Panc1 (cell line): ENCODE results near the gene NDC1. TPM values are rescaled to one million over a fixed set of nuclear protein-coding genes. Genes with fewer than 3 reads are reported as not detected.

Experiments used
- ATAC-seq: fragments of 200-7000 bp; cut with Tn5 transposase; 2 replicates; pipeline ENCODE4 v1.9.1; 2020; ENCODE audit warnings: mild to moderate bottlenecking, moderate library complexity
- BruUV-seq: library from RNA; stranded (reverse); fragments of 400-500 nt; replicated peaks from 2 replicates; lab custom pipeline; 2021; lab: Mats Ljungman, UMichigan
- CTCF ChIA-PET: fragments of 300-600 bp; sonication (Branson Sonifier 250); formaldehyde crosslinking; loops from one replicate; lab custom pipeline; 2022; ENCODE audit warnings: antibody characterized with exemption; lab: Charles Lee
- POLR2A ChIA-PET: fragments of 300-600 bp; sonication (Branson Sonifier 250); formaldehyde crosslinking; loops from one replicate; lab custom pipeline; 2022; ENCODE audit warnings: antibody characterized with exemption; lab: Charles Lee
- DNase-seq: peaks from one replicate; pipeline ENCODE4 v3.0.0-alpha.2; 2010; ENCODE audit warnings: low read depth, low spot score
- H3K27ac ChIP-seq: 2 replicates; pipeline ENCODE4 v1.5.1; 2011; ENCODE audit warnings: mild to moderate bottlenecking, low read length, inconsistent platforms
- H3K27me3 ChIP-seq: fragments of 200-500 bp; sonication (Bioruptor generic); 2 replicates; pipeline ENCODE4 v1.6.0; 2014; ENCODE audit warnings: low read length, inconsistent platforms; ENCODE audit not compliant: control insufficient read depth, insufficient read depth
- H3K36me3 ChIP-seq: fragments of 200-500 bp; sonication (Bioruptor generic); 2 replicates; pipeline ENCODE4 v1.5.1; 2014; ENCODE audit warnings: inconsistent platforms, mild to moderate bottlenecking, low read length, moderate library complexity; ENCODE audit not compliant: control insufficient read depth, insufficient read depth
- H3K4me1 ChIP-seq: 2 replicates; pipeline ENCODE4 v1.5.1; 2011; ENCODE audit warnings: inconsistent platforms, mild to moderate bottlenecking, low read length, moderate library complexity; ENCODE audit not compliant: control insufficient read depth, insufficient read depth
- H3K4me3 ChIP-seq, 2 experiments: 2 replicates each; pipeline ENCODE4 v1.5.1; 2011 to 2012; ENCODE audit warnings: low read depth in 2 of 2, low read length in 2 of 2, mild to moderate bottlenecking in 2 of 2, inconsistent platforms in 1 of 2, moderate library complexity in 1 of 2
- H3K9me3 ChIP-seq: fragments of 200-500 bp; sonication (Bioruptor generic); 2 replicates; pipeline ENCODE4 v1.5.1; 2014; ENCODE audit warnings: low read depth, mild to moderate bottlenecking, inconsistent platforms, low read length, moderate library complexity; ENCODE audit not compliant: control insufficient read depth, insufficient read depth
- CTCF ChIP-seq: fragments of 450-650 bp; IDR thresholded peaks from 2 replicates; pipeline ENCODE4 v1.5.1; 2017; ENCODE audit warnings: mild to moderate bottlenecking
- POLR2AphosphoS5 ChIP-seq: IDR thresholded peaks from 2 replicates; pipeline ENCODE4 v1.6.1; 2012; ENCODE audit warnings: mild to moderate bottlenecking, low read depth, low read length, moderate library complexity
- REST ChIP-seq, 2 experiments: IDR thresholded peaks; 2 replicates each; pipeline ENCODE4 v1.6.1; 2011 to 2012; ENCODE audit warnings: low read depth in 2 of 2, control low read depth in 1 of 2, low read length in 1 of 2, mild to moderate bottlenecking in 1 of 2, moderate library complexity in 1 of 2; ENCODE audit not compliant: insufficient read depth in 1 of 2
- SIN3A ChIP-seq: IDR thresholded peaks from 2 replicates; pipeline ENCODE4 v1.6.1; 2012; ENCODE audit warnings: low read depth, mild to moderate bottlenecking, low read length, moderate library complexity, borderline replicate concordance; ENCODE audit not compliant: insufficient read depth
- TCF7L2 ChIP-seq: IDR thresholded peaks from 2 replicates; pipeline ENCODE4 v1.6.1; 2011; ENCODE audit warnings: mild to moderate bottlenecking, low read depth, low read length, inconsistent platforms
- in situ Hi-C: cut with HindIII; loops from 2 replicates; pipeline ENCODE4 v1.10.0; 2016; ENCODE audit warnings: low sequenced_read_pairs, low pct_unique_long_range_greater_than_20kb
- intact Hi-C: fragments of 100-400 bp; cut with micrococcal nuclease; formaldehyde crosslinking; loops from one replicate; pipeline ENCODE4 v1.10.0; 2022; ENCODE audit not compliant: unreplicated experiment
- total RNA-seq: library from RNA; stranded (reverse); gene quantifications from one replicate; pipeline ENCODE4 v1.2.1, GENCODE V29; 2021; ENCODE audit not compliant: unreplicated experiment

NDC1 gene
- total RNA-seq, 1 experiment from 2014 or later = 44.4 TPM

DNA sequence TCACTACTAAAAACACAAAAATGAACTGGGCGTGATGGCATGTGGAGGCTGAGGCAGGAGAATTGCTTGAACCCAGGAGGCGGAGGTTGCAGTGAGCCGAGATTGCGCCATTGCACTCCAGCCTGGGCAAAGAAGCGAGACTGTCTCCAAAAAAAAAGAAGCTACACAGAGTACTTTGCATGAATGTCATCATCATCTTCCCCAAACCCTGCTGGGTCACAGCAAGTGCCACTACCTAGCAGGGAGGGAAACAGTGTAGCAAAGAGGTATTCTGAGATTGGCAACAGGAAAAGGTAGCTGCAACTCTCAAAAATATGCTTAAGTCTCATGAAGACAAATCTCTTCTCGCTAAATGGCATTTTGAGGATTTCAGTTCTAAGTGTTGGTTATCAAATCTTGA lies 12.8 kb downstream of the NDC1 start:
- no TSS peak for BruUV-seq
- in situ Hi-C loops = no loop called here
- intact Hi-C loops = no loop called here
- H3K9me3 ChIP-seq = no peaks in the 10 kb centered on the region
- peaks cover 11% of the 10 kb centered on the region; the same call in 1 of the 2 replicates for H3K36me3 ChIP-seq
- H3K4me1 ChIP-seq = no peaks in the 10 kb centered on the region
- CTCF ChIA-PET = no interaction called here
- H3K27me3 ChIP-seq = no peaks in the 10 kb centered on the region
- POLR2A ChIA-PET = no interaction called here
- H3K27ac ChIP-seq = no peak overlapping the region
- no peak for DNase-seq
- TF ChIP-seq TCF7L2 (no peak), SIN3A (no peak), POLR2AphosphoS5 (no peak)
- no peak overlapping the region for H3K4me3 ChIP-seq
- no peak for ATAC-seq

DNA sequence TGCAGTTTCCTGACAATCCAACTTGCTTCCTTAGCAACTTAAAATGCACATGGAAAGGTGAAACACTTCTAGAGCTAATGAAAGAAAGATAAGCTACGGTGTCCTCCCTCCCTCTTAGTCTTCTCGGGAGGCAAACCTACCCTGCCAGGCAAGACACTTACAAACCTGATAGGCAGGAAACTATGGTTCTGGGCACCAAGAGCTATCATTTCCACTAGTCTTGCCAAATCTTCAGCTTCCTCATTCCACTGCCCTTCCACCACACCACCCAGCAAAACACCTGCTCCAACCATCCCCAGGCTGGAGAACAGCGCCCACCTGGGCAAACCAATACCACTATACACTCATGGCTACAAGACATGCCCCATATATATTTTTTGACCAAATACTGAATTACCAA lies 15.2 kb downstream of the NDC1 start:
- H3K4me1 ChIP-seq = no peaks in the 10 kb centered on the region
- intact Hi-C loops (no loop called here), in situ Hi-C loops (no loop called here)
- no peak for ATAC-seq
- ChIA-PET CTCF (no interaction called here), POLR2A (no interaction called here)
- no peak overlapping the region for H3K4me3 ChIP-seq
- H3K27me3 ChIP-seq = no peaks in the 10 kb centered on the region
- no TSS peak for BruUV-seq
- H3K36me3 ChIP-seq = peaks cover 22% of the 10 kb centered on the region
- DNase-seq = no peak
- no peak overlapping the region for H3K27ac ChIP-seq
- no peaks in the 10 kb centered on the region for H3K9me3 ChIP-seq
- no peak for TF ChIP-seq TCF7L2
- no peak for TF ChIP-seq POLR2AphosphoS5
- TF ChIP-seq SIN3A = no peak
- TF ChIP-seq REST (IDR thresholded peaks at IDR 0.05; ENCODE audit: insufficient read depth in 1 of 2, low read depth in 2 of 2, low read length in 1 of 2) = no peak
- TF ChIP-seq CTCF = no peak

DNA sequence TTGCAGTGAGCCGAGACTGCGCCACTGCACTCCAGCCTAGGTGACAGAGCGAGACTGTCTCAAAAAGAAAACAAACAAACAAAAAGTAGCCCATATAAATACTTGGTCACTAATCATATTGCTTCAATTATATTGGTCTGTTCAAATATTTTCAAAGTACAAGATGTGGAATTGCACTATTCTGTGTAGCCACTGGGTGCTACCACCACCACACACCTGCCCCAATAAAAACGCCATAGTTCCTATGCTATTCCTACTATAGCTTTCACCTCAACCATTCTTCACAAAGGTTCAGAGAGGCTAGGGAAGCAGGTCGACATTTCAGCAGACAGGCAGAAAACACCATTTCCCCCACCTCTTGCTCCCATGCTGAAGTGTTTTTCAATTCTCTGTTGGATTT lies 16.7 kb downstream of the NDC1 start:
- Histone ChIP-seq H3K4me3 (no peak overlapping the region), H3K4me1 (no peaks in the 10 kb centered on the region), H3K9me3 (no peaks in the 10 kb centered on the region), H3K27me3 (no peaks in the 10 kb centered on the region), H3K36me3 (peaks cover 23% of the 10 kb centered on the region), H3K27ac (no peak overlapping the region)
- DNase-seq (no peak), ATAC-seq (peak; percentile 75)
- intact Hi-C loops (no loop called here), in situ Hi-C loops (no loop called here)
- TF ChIP-seq POLR2AphosphoS5 = no peak
- peak; percentile 32; the same call in 1 of the 2 replicates for TF ChIP-seq CTCF
- no peak for TF ChIP-seq TCF7L2
- no peak for TF ChIP-seq SIN3A
- no peak for TF ChIP-seq REST (IDR thresholded peaks at IDR 0.05; ENCODE audit: insufficient read depth in 1 of 2, low read depth in 2 of 2, low read length in 1 of 2)
- POLR2A ChIA-PET = interaction anchor here (0.6 kb wide), 1 partner anchor 35 kb away, joined by 3 read pairs; no protein-coding TSS in a partner anchor
- CTCF ChIA-PET = no interaction called here
- BruUV-seq = no TSS peak
